Measurements from ENCODE around the gene EPHB4.

DNA sequence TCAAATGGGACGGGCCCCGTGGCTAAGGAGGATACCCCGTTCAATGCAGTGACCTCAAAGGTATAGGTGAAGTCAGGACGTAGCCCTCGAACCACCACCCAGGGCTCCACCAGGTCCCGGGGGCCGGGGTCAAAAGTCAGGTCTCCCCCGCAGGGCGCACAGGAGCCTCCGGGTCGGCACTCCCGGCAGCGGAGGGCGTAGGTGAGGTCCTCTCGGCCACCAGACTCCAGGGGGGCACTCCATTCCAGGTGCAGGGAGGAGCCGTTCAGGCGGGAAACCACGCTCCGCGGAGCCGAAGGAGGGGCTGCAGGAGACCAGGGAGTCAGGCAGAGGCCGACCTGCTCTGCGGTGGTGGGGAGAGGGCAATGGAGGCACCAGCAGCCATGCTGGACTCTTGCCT is 7.7 kb downstream of the EPHB4 start:
- TF ChIP-seq, protein P1, sequence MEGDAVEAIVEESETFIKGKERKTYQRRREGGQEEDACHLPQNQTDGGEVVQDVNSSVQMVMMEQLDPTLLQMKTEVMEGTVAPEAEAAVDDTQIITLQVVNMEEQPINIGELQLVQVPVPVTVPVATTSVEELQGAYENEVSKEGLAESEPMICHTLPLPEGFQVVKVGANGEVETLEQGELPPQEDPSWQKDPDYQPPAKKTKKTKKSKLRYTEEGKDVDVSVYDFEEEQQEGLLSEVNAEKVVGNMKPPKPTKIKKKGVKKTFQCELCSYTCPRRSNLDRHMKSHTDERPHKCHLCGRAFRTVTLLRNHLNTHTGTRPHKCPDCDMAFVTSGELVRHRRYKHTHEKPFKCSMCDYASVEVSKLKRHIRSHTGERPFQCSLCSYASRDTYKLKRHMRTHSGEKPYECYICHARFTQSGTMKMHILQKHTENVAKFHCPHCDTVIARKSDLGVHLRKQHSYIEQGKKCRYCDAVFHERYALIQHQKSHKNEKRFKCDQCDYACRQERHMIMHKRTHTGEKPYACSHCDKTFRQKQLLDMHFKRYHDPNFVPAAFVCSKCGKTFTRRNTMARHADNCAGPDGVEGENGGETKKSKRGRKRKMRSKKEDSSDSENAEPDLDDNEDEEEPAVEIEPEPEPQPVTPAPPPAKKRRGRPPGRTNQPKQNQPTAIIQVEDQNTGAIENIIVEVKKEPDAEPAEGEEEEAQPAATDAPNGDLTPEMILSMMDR (IDR thresholded peaks at IDR 0.05), result no peak
- TF ChIP-seq SIN3A (IDR thresholded peaks at IDR 0.05; ENCODE audit: borderline replicate concordance, insufficient read depth, low read depth, low read length) (no peak), POLR2AphosphoS5 (IDR thresholded peaks at IDR 0.05; ENCODE audit: low read depth, low read length) (no peak), TCF7L2 (IDR thresholded peaks at IDR 0.05; ENCODE audit: low read depth, low read length) (no peak)
- TF ChIP-seq, protein P2, sequence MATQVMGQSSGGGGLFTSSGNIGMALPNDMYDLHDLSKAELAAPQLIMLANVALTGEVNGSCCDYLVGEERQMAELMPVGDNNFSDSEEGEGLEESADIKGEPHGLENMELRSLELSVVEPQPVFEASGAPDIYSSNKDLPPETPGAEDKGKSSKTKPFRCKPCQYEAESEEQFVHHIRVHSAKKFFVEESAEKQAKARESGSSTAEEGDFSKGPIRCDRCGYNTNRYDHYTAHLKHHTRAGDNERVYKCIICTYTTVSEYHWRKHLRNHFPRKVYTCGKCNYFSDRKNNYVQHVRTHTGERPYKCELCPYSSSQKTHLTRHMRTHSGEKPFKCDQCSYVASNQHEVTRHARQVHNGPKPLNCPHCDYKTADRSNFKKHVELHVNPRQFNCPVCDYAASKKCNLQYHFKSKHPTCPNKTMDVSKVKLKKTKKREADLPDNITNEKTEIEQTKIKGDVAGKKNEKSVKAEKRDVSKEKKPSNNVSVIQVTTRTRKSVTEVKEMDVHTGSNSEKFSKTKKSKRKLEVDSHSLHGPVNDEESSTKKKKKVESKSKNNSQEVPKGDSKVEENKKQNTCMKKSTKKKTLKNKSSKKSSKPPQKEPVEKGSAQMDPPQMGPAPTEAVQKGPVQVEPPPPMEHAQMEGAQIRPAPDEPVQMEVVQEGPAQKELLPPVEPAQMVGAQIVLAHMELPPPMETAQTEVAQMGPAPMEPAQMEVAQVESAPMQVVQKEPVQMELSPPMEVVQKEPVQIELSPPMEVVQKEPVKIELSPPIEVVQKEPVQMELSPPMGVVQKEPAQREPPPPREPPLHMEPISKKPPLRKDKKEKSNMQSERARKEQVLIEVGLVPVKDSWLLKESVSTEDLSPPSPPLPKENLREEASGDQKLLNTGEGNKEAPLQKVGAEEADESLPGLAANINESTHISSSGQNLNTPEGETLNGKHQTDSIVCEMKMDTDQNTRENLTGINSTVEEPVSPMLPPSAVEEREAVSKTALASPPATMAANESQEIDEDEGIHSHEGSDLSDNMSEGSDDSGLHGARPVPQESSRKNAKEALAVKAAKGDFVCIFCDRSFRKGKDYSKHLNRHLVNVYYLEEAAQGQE (IDR thresholded peaks at IDR 0.05; ENCODE audit: insufficient read depth in 1 of 2, low read depth in 2 of 2, low read length in 1 of 2), result no peak

Data from Panc1 (cell line).